HEK293 (cell line): ENCODE measurements around the gene RPP25L.

Source experiments
- AEBP2 ChIP-seq: fragments of 450-650 bp; formaldehyde crosslinking; IDR thresholded peaks from 2 replicates; pipeline ENCODE4 v1.5.1; 2016; ENCODE audit warnings: missing biosample characterization, missing genetic modification characterization, borderline replicate concordance
- KLF9 ChIP-seq: fragments of 450-650 bp; formaldehyde crosslinking; IDR thresholded peaks from 2 replicates; pipeline ENCODE4 v1.5.1; 2016; ENCODE audit warnings: missing biosample characterization, missing genetic modification characterization, low read depth
- MYNN ChIP-seq: fragments of 450-650 bp; formaldehyde crosslinking; IDR thresholded peaks from 2 replicates; pipeline ENCODE4 v1.5.1; 2016; ENCODE audit warnings: missing biosample characterization, missing genetic modification characterization, borderline replicate concordance
- OSR2 ChIP-seq: fragments of 450-650 bp; formaldehyde crosslinking; IDR thresholded peaks from 2 replicates; pipeline ENCODE4 v1.5.1; 2016; ENCODE audit warnings: missing biosample characterization, missing genetic modification characterization
- OVOL3 ChIP-seq: fragments of 450-650 bp; formaldehyde crosslinking; IDR thresholded peaks from 2 replicates; pipeline ENCODE4 v1.5.1; 2016; ENCODE audit warnings: missing biosample characterization, missing genetic modification characterization
- TRIM28 ChIP-seq: IDR thresholded peaks from 2 replicates; pipeline ENCODE4 v1.6.1; 2011; ENCODE audit warnings: low read length, control low read depth, borderline replicate concordance
- TSHZ1 ChIP-seq: fragments of 450-650 bp; formaldehyde crosslinking; IDR thresholded peaks from 2 replicates; pipeline ENCODE4 v1.5.1; 2016; ENCODE audit warnings: missing biosample characterization, missing genetic modification characterization, borderline replicate concordance
- YY2 ChIP-seq: fragments of 450-650 bp; formaldehyde crosslinking; IDR thresholded peaks from 2 replicates; pipeline ENCODE4 v1.5.1; 2016; ENCODE audit warnings: missing biosample characterization, missing genetic modification characterization
- ZBTB1 ChIP-seq: fragments of 450-650 bp; formaldehyde crosslinking; IDR thresholded peaks from 2 replicates; pipeline ENCODE4 v1.5.1; 2016; ENCODE audit warnings: missing biosample characterization, missing genetic modification characterization
- ZBTB20 ChIP-seq: fragments of 450-650 bp; formaldehyde crosslinking; IDR thresholded peaks from 2 replicates; pipeline ENCODE4 v1.5.1; 2016; ENCODE audit warnings: missing biosample characterization, missing genetic modification characterization
- ZFHX2 ChIP-seq: fragments of 450-650 bp; formaldehyde crosslinking; conservative IDR thresholded peaks from 2 replicates; pipeline ENCODE4 v1.5.1; 2016; ENCODE audit warnings: missing biosample characterization, missing genetic modification characterization
- ZNF112 ChIP-seq: fragments of 450-650 bp; formaldehyde crosslinking; IDR thresholded peaks from 2 replicates; pipeline ENCODE4 v1.5.0; 2017; ENCODE audit warnings: missing biosample characterization, missing genetic modification characterization
- ZNF114 ChIP-seq: fragments of 450-650 bp; formaldehyde crosslinking; IDR thresholded peaks from 2 replicates; pipeline ENCODE4 v1.5.0; 2017; ENCODE audit warnings: missing biosample characterization, missing genetic modification characterization
- ZNF140 ChIP-seq: fragments of 450-650 bp; formaldehyde crosslinking; IDR thresholded peaks from 2 replicates; pipeline ENCODE4 v1.5.1; 2016; ENCODE audit warnings: missing biosample characterization, missing genetic modification characterization
- ZNF146 ChIP-seq: fragments of 450-650 bp; formaldehyde crosslinking; IDR thresholded peaks from 2 replicates; pipeline ENCODE4 v1.5.1; 2016; ENCODE audit warnings: missing biosample characterization, missing genetic modification characterization
- ZNF221 ChIP-seq: fragments of 450-650 bp; formaldehyde crosslinking; IDR thresholded peaks from 2 replicates; pipeline ENCODE4 v1.5.1; 2017; ENCODE audit warnings: missing biosample characterization, missing genetic modification characterization, borderline replicate concordance
- ZNF223 ChIP-seq: fragments of 450-650 bp; formaldehyde crosslinking; IDR thresholded peaks from 2 replicates; pipeline ENCODE4 v1.5.1; 2016; ENCODE audit warnings: missing biosample characterization, missing genetic modification characterization
- ZNF248 ChIP-seq: fragments of 450-650 bp; formaldehyde crosslinking; IDR thresholded peaks from 2 replicates; pipeline ENCODE4 v1.5.1; 2017; ENCODE audit warnings: missing biosample characterization, missing genetic modification characterization
- ZNF433 ChIP-seq: fragments of 450-650 bp; formaldehyde crosslinking; IDR thresholded peaks from 2 replicates; pipeline ENCODE4 v1.5.1; 2016; ENCODE audit warnings: missing biosample characterization, missing genetic modification characterization, low read depth
- ZNF473 ChIP-seq: fragments of 450-650 bp; formaldehyde crosslinking; IDR thresholded peaks from 2 replicates; pipeline ENCODE4 v1.5.1; 2017; ENCODE audit warnings: missing biosample characterization, missing genetic modification characterization
- ZNF488 ChIP-seq: fragments of 450-650 bp; formaldehyde crosslinking; IDR thresholded peaks from 2 replicates; pipeline ENCODE4 v1.5.1; 2016; ENCODE audit warnings: missing biosample characterization, missing genetic modification characterization
- ZNF514 ChIP-seq: fragments of 450-650 bp; formaldehyde crosslinking; IDR thresholded peaks from 2 replicates; pipeline ENCODE4 v1.5.1; 2016; ENCODE audit warnings: missing biosample characterization, missing genetic modification characterization
- ZNF530 ChIP-seq: fragments of 450-650 bp; formaldehyde crosslinking; IDR thresholded peaks from 2 replicates; pipeline ENCODE4 v1.5.1; 2016; ENCODE audit warnings: low read depth, missing biosample characterization, missing genetic modification characterization
- ZNF571 ChIP-seq: fragments of 450-650 bp; formaldehyde crosslinking; IDR thresholded peaks from 2 replicates; pipeline ENCODE4 v1.5.0; 2017; ENCODE audit warnings: missing biosample characterization, missing genetic modification characterization
- ZNF600 ChIP-seq: fragments of 450-650 bp; formaldehyde crosslinking; IDR thresholded peaks from 2 replicates; pipeline ENCODE4 v1.5.1; 2016; ENCODE audit warnings: missing biosample characterization, missing genetic modification characterization
- ZNF670 ChIP-seq: fragments of 450-650 bp; formaldehyde crosslinking; IDR thresholded peaks from 2 replicates; pipeline ENCODE4 v1.5.1; 2016; ENCODE audit warnings: missing biosample characterization, missing genetic modification characterization, low read depth
- ZNF677 ChIP-seq: fragments of 450-650 bp; IDR thresholded peaks from 2 replicates; pipeline ENCODE4 v1.5.0; 2018; ENCODE audit warnings: missing biosample characterization, mild to moderate bottlenecking, missing genetic modification characterization, moderate library complexity
- ZNF692 ChIP-seq: fragments of 450-650 bp; formaldehyde crosslinking; IDR thresholded peaks from 2 replicates; pipeline ENCODE4 v1.5.1; 2016; ENCODE audit warnings: missing biosample characterization, missing genetic modification characterization
- ZNF704 ChIP-seq: fragments of 450-650 bp; formaldehyde crosslinking; IDR thresholded peaks from 2 replicates; pipeline ENCODE4 v1.5.1; 2016; ENCODE audit warnings: missing biosample characterization, missing genetic modification characterization
- ZNF843 ChIP-seq: fragments of 450-650 bp; formaldehyde crosslinking; IDR thresholded peaks from 2 replicates; pipeline ENCODE4 v1.5.1; 2016; ENCODE audit warnings: missing biosample characterization, missing genetic modification characterization
- TF ChIP-seq, protein P1 (sequence below): fragments of 450-650 bp; formaldehyde crosslinking; IDR thresholded peaks from 2 replicates; pipeline ENCODE4 v1.5.1; 2017; ENCODE audit warnings: missing biosample characterization, mild to moderate bottlenecking, missing genetic modification characterization, moderate library complexity

RPP25L gene

GRCh38 chr9:34637356-34638137 lies 25.6 kb upstream of the RPP25L start, which contains the start of gene SIGMAR1 (continued):
- TF ChIP-seq AEBP2 = no peak
- TF ChIP-seq ZNF248 (tag by site-specific recombination) = no peak
- no peak for TF ChIP-seq ZNF571 (tag by site-specific recombination)
- no peak for TF ChIP-seq ZNF221 (tag by site-specific recombination)
- TF ChIP-seq ZNF433 (tag by site-specific recombination) = no peak
- TF ChIP-seq ZNF692 (tag by site-specific recombination) = peak; percentile 63; the same call in 1 of the 2 replicates
- TF ChIP-seq, protein P1, sequence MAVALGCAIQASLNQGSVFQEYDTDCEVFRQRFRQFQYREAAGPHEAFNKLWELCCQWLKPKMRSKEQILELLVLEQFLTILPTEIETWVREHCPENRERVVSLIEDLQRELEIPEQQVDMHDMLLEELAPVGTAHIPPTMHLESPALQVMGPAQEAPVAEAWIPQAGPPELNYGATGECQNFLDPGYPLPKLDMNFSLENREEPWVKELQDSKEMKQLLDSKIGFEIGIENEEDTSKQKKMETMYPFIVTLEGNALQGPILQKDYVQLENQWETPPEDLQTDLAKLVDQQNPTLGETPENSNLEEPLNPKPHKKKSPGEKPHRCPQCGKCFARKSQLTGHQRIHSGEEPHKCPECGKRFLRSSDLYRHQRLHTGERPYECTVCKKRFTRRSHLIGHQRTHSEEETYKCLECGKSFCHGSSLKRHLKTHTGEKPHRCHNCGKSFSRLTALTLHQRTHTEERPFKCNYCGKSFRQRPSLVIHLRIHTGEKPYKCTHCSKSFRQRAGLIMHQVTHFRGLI (tag by site-specific recombination) = no peak
- no peak for TF ChIP-seq MYNN (tag by site-specific recombination)
- TF ChIP-seq ZNF670 (tag by site-specific recombination) = no peak
- TF ChIP-seq ZNF843 = no peak
- no peak for TF ChIP-seq TSHZ1 (tag by site-specific recombination)
- no peak for TF ChIP-seq ZBTB20 (tag by site-specific recombination)
- TF ChIP-seq ZNF677 (tag by site-specific recombination) = no peak; the same call in 1 of the 2 replicates
- peak; percentile 95 for TF ChIP-seq ZFHX2
- no peak for TF ChIP-seq ZNF114
- no peak for TF ChIP-seq ZBTB1 (tag by site-specific recombination)
- no peak for TF ChIP-seq YY2
- no peak for TF ChIP-seq ZNF146
- peak; percentile 56; the same call in 1 of the 2 replicates for TF ChIP-seq TRIM28
- no peak for TF ChIP-seq ZNF112
- TF ChIP-seq OSR2 (tag by site-specific recombination) = no peak
- TF ChIP-seq ZNF473 (tag by site-specific recombination) = no peak
- TF ChIP-seq ZNF530 (tag by site-specific recombination) = no peak
- TF ChIP-seq OVOL3 (tag by site-specific recombination) = no peak
- peak; percentile 95 for TF ChIP-seq KLF9 (tag by site-specific recombination)
- TF ChIP-seq ZNF704 = no peak
- TF ChIP-seq ZNF488 (tag by site-specific recombination) = no peak
- no peak for TF ChIP-seq ZNF514 (tag by site-specific recombination)
- TF ChIP-seq ZNF223 (tag by site-specific recombination) = no peak
- TF ChIP-seq ZNF140 (tag by site-specific recombination) = no peak
- TF ChIP-seq ZNF600 (tag by site-specific recombination) = peak; percentile 40; the same call in 1 of the 2 replicates
